Measurements from ENCODE around the gene RAB5IF. TPM values are rescaled to one million over a fixed set of nuclear protein-coding genes. Genes with fewer than 3 reads are reported as not detected.

The RAB5IF gene
- total and polyA plus RNA-seq, 4 donors: 46.7 to 75.7 (median 69.1) TPM

DNA sequence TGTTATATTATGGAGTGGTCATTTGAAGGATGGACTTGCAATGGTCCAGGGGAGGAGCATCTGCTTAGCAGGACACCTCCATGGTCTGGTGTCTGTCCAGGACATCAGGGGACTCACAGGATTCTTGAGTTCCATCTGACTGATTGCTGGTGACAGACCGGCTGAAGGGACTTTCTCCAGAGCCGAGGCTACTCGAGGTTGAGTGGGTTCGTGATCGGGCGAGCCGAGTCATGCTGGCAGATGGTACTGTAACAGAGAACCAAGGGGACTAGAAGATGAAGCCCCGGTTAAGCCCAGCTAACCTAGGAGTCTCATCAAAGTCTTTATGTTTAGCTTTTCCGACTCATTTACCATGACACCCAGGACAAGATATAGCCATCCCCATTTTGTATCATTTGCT lies 47.9 kb downstream of the RAB5IF start:
- Histone ChIP-seq H3K27me3 (ENCODE audit: control insufficient read depth, insufficient read depth, low read length) (no peaks in the 10 kb centered on the region), H3K27ac (ENCODE audit: low read depth, low read length) (no peak overlapping the region), H3K4me3 (ENCODE audit: low read depth, low read length) (no peak overlapping the region), H3K36me3 (ENCODE audit: control insufficient read depth, insufficient read depth, low read length) (peaks cover 22% of the 10 kb centered on the region), H3K9me3 (ENCODE audit: control insufficient read depth, insufficient read depth, low read length) (no peaks in the 10 kb centered on the region), H3K4me1 (ENCODE audit: control insufficient read depth, insufficient read depth, low read length) (no peaks in the 10 kb centered on the region)
- WGBS (ENCODE audit: insufficient coverage): 94% methylated on average over 7 of the region's 9 CpGs
- DNase-seq (ENCODE audit: low read depth in 4 of 6, low spot score in 6 of 6): no peak

DNA sequence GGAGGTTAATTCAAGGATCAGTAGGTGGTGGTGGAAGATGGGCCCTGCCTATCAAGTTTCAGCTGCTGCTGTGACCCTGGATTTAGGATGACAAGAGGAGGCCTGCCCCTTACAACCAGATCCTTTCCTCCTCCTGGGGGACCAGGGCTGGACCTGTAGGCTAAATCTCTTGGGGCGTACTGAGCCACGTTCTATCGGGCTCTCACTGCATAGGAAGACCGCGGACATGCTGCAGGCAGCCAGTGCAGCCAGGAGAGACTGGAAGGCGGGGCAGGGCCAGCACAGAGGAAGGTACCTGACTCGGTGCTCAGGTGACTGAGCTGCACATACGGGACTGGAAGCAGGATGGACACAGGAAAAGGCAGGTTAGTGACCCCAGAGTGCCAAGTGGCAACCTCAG lies 48.9 kb downstream of the RAB5IF start:
- Histone ChIP-seq H3K36me3 (ENCODE audit: control insufficient read depth, insufficient read depth, low read length) (peaks cover 22% of the 10 kb centered on the region), H3K27ac (ENCODE audit: low read depth, low read length) (no peak overlapping the region), H3K4me1 (ENCODE audit: control insufficient read depth, insufficient read depth, low read length) (no peaks in the 10 kb centered on the region), H3K27me3 (ENCODE audit: control insufficient read depth, insufficient read depth, low read length) (no peaks in the 10 kb centered on the region), H3K9me3 (ENCODE audit: control insufficient read depth, insufficient read depth, low read length) (no peaks in the 10 kb centered on the region), H3K4me3 (ENCODE audit: low read depth, low read length) (no peak overlapping the region)
- DNase-seq (ENCODE audit: low read depth in 4 of 6, low spot score in 6 of 6): no peak
- 94% methylated on average over 8 of the region's 8 CpGs for WGBS (ENCODE audit: insufficient coverage)

DNA sequence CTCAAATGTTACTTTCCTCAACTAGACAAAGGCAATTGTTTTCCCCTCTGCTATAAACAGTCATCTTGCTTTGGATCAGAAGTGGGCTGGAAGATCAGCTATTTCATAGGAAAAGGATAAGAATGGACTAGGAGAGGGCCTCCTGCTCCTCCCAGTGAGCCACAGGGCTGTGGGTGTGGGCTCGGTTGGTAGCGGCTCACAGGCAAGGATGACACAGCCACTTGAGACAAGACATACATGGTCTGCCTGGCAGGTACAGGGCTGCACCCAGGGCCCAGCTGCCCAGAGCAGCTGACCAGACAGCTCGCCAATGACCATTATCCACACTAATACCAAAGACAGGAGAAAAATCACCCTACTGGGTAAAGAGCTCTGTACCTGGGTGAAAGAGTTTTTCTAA lies 49.4 kb downstream of the RAB5IF start:
- no peaks in the 10 kb centered on the region for H3K4me1 ChIP-seq (ENCODE audit: control insufficient read depth, insufficient read depth, low read length)
- 100% methylated on average over 2 of the region's 3 CpGs for WGBS (ENCODE audit: insufficient coverage)
- no peak overlapping the region for H3K4me3 ChIP-seq (ENCODE audit: low read depth, low read length)
- DNase-seq (ENCODE audit: low read depth in 4 of 6, low spot score in 6 of 6): no peak
- H3K27ac ChIP-seq (ENCODE audit: low read depth, low read length): no peak overlapping the region
- no peaks in the 10 kb centered on the region for H3K9me3 ChIP-seq (ENCODE audit: control insufficient read depth, insufficient read depth, low read length)
- no peaks in the 10 kb centered on the region for H3K27me3 ChIP-seq (ENCODE audit: control insufficient read depth, insufficient read depth, low read length)
- peaks cover 22% of the 10 kb centered on the region for H3K36me3 ChIP-seq (ENCODE audit: control insufficient read depth, insufficient read depth, low read length)

DNA sequence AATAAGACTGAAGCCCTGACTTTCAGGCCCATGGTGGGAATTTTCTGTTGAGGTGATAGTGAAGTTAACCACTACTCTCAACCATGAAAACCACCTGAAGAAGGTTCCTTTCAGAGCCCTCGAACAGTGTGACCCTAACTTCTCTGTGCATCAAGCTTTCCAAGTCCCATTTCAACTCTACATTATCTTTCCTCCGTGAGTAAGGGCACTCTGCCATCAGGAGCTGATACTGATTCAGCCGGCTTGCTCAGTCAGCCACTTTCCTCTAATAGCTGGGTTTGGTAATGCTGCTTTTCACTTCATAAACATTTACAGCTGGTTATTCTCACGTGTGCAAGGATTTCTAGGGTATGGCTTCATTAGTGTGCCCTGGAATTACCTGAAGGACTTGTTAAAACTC lies 51.2 kb downstream of the RAB5IF start:
- 100% methylated on average over 2 of the region's 4 CpGs for WGBS (ENCODE audit: insufficient coverage)
- Histone ChIP-seq H3K36me3 (ENCODE audit: control insufficient read depth, insufficient read depth, low read length) (peaks cover 22% of the 10 kb centered on the region), H3K9me3 (ENCODE audit: control insufficient read depth, insufficient read depth, low read length) (no peaks in the 10 kb centered on the region), H3K4me3 (ENCODE audit: low read depth, low read length) (no peak overlapping the region), H3K4me1 (ENCODE audit: control insufficient read depth, insufficient read depth, low read length) (no peaks in the 10 kb centered on the region), H3K27me3 (ENCODE audit: control insufficient read depth, insufficient read depth, low read length) (no peaks in the 10 kb centered on the region), H3K27ac (ENCODE audit: low read depth, low read length) (no peak overlapping the region)
- no peak for DNase-seq (ENCODE audit: low read depth in 4 of 6, low spot score in 6 of 6)

- Histone ChIP-seq H3K4me3 (ENCODE audit: low read depth, low read length) (no peak overlapping the region), H3K27ac (ENCODE audit: low read depth, low read length) (no peak overlapping the region), H3K9me3 (ENCODE audit: control insufficient read depth, insufficient read depth, low read length) (no peaks in the 10 kb centered on the region), H3K36me3 (ENCODE audit: control insufficient read depth, insufficient read depth, low read length) (peaks cover 23% of the 10 kb centered on the region), H3K4me1 (ENCODE audit: control insufficient read depth, insufficient read depth, low read length) (no peaks in the 10 kb centered on the region), H3K27me3 (ENCODE audit: control insufficient read depth, insufficient read depth, low read length) (no peaks in the 10 kb centered on the region)
- WGBS (ENCODE audit: insufficient coverage): 40% methylated on average over 1 of the region's 3 CpGs
- no peak for DNase-seq (ENCODE audit: low read depth in 4 of 6, low spot score in 6 of 6)
Observed at GRCh38 chr20:36658300-36658699, 52.7 kb downstream of the RAB5IF start.

Small RNA genes within 50 kb of the gene (small RNA-seq; reads per million reads assigned to genes)
- not detected for gene RF00017 (ENCODE audit: low replicate concordance)

Other genes with a start within 250 kb of the RAB5IF start
- 10 to 100 TPM in 1 of 2 donors, 1 to 10 TPM in 1; 5.0 to 85.3 TPM for gene MYL9, start 64.3 kb upstream of the RAB5IF start, total RNA-seq
- gene MYL9, start 64.3 kb upstream of the RAB5IF start, polyA plus RNA-seq (ENCODE audit: insufficient read length in 2 of 2): 10 to 100 TPM; 25.5 to 40.7 TPM
- gene TGIF2, start 32.2 kb upstream of the RAB5IF start, total RNA-seq: 10 to 100 TPM; 14.2 to 26.2 TPM
- 10 to 100 TPM; 20.6 to 20.8 TPM for gene TGIF2, start 32.2 kb upstream of the RAB5IF start, polyA plus RNA-seq (ENCODE audit: insufficient read length in 2 of 2)
- under 1 TPM in 1 of 2 donors, not detected in 1; 0.39 TPM for gene SLA2, start 40.4 kb downstream of the RAB5IF start, total RNA-seq
- under 1 TPM; 0.24 to 0.27 TPM for gene SLA2, start 40.4 kb downstream of the RAB5IF start, polyA plus RNA-seq (ENCODE audit: insufficient read length in 2 of 2)
- 10 to 100 TPM; 46.3 to 80.4 TPM for gene NDRG3, start 140.3 kb downstream of the RAB5IF start, total RNA-seq
- gene NDRG3, start 140.3 kb downstream of the RAB5IF start, polyA plus RNA-seq (ENCODE audit: insufficient read length in 2 of 2): 10 to 100 TPM; 89.6 to 96.2 TPM
- gene DSN1, start 168.0 kb downstream of the RAB5IF start, total RNA-seq: 10 to 100 TPM; 14.4 to 14.5 TPM
- 10 to 100 TPM; 12.2 to 12.4 TPM for gene DSN1, start 168.0 kb downstream of the RAB5IF start, polyA plus RNA-seq (ENCODE audit: insufficient read length in 2 of 2)